ENCODE measurements around the gene ERBB4.

The ERBB4 gene

GRCh38 chr2:212007972-212008371, 530.6 kb downstream of the ERBB4 start:
- H3K4me2 ChIP-seq: no peak overlapping the region
- no peak for TF ChIP-seq CTCF (conservative IDR thresholded peaks at IDR 0.05; ENCODE audit: low read depth, low read length)
- H3K9ac ChIP-seq: no peak overlapping the region
- no peaks in the 10 kb centered on the region for H3K36me3 ChIP-seq (ENCODE audit: insufficient read depth)
- H3K27ac ChIP-seq: no peak overlapping the region
- H3K79me2 ChIP-seq (ENCODE audit: insufficient read depth, low read depth): no peaks in the 10 kb centered on the region
- H3K27me3 ChIP-seq (ENCODE audit: insufficient read depth, low read depth): no peaks in the 10 kb centered on the region
- no peaks in the 10 kb centered on the region; the same call in 1 of the 2 replicates for H4K20me1 ChIP-seq (ENCODE audit: insufficient read depth)
- H3K4me3 ChIP-seq (IDR thresholded peaks at IDR 0.05; ENCODE audit: insufficient read depth, low read depth, low read length): no peak overlapping the region
- H3K4me1 ChIP-seq (ENCODE audit: low read depth, poor library complexity, severe bottlenecking): no peaks in the 10 kb centered on the region
- H2AFZ ChIP-seq (ENCODE audit: low read depth): no peak overlapping the region

- no peaks in the 10 kb centered on the region; the same call in 1 of the 2 replicates for H4K20me1 ChIP-seq (ENCODE audit: insufficient read depth)
- no peak overlapping the region for H3K4me2 ChIP-seq
- H3K4me1 ChIP-seq (ENCODE audit: low read depth, poor library complexity, severe bottlenecking): no peaks in the 10 kb centered on the region
- no peak overlapping the region for H3K27ac ChIP-seq
- no peak overlapping the region for H3K4me3 ChIP-seq (IDR thresholded peaks at IDR 0.05; ENCODE audit: insufficient read depth, low read depth, low read length)
- no peaks in the 10 kb centered on the region for H3K36me3 ChIP-seq (ENCODE audit: insufficient read depth)
- H3K27me3 ChIP-seq (ENCODE audit: insufficient read depth, low read depth): no peaks in the 10 kb centered on the region
- no peaks in the 10 kb centered on the region for H3K79me2 ChIP-seq (ENCODE audit: insufficient read depth, low read depth)
- TF ChIP-seq CTCF (conservative IDR thresholded peaks at IDR 0.05; ENCODE audit: low read depth, low read length): peak; percentile 50
- no peak overlapping the region for H2AFZ ChIP-seq (ENCODE audit: low read depth)
- no peak overlapping the region for H3K9ac ChIP-seq
Observed at GRCh38 chr2:212005085-212005671, 533.4 kb downstream of the ERBB4 start.

- H3K27ac ChIP-seq: no peak overlapping the region
- no peaks in the 10 kb centered on the region for H4K20me1 ChIP-seq (ENCODE audit: insufficient read depth)
- no peak overlapping the region for H3K9ac ChIP-seq
- H3K79me2 ChIP-seq (ENCODE audit: insufficient read depth, low read depth): no peaks in the 10 kb centered on the region
- H3K4me1 ChIP-seq (ENCODE audit: low read depth, poor library complexity, severe bottlenecking): no peaks in the 10 kb centered on the region
- no peaks in the 10 kb centered on the region for H3K36me3 ChIP-seq (ENCODE audit: insufficient read depth)
- no peaks in the 10 kb centered on the region for H3K27me3 ChIP-seq (ENCODE audit: insufficient read depth, low read depth)
- no peak overlapping the region for H3K4me3 ChIP-seq (IDR thresholded peaks at IDR 0.05; ENCODE audit: insufficient read depth, low read depth, low read length)
- H3K4me2 ChIP-seq: no peak overlapping the region
- no peak for TF ChIP-seq CTCF (conservative IDR thresholded peaks at IDR 0.05; ENCODE audit: low read depth, low read length)
- H2AFZ ChIP-seq (ENCODE audit: low read depth): no peak overlapping the region
Observed at GRCh38 chr2:212001325-212001724, 537.3 kb downstream of the ERBB4 start.

GRCh38 chr2:211996857-211997256, 541.7 kb downstream of the ERBB4 start:
- Histone ChIP-seq H2AFZ (ENCODE audit: low read depth) (no peak overlapping the region), H4K20me1 (ENCODE audit: insufficient read depth) (no peaks in the 10 kb centered on the region), H3K4me2 (no peak overlapping the region)

More at GRCh38 chr2:211996857-211997256, 541.7 kb downstream of the ERBB4 start:
- no peak for TF ChIP-seq CTCF (conservative IDR thresholded peaks at IDR 0.05; ENCODE audit: low read depth, low read length)
- Histone ChIP-seq H3K27me3 (ENCODE audit: insufficient read depth, low read depth) (no peaks in the 10 kb centered on the region), H3K36me3 (ENCODE audit: insufficient read depth) (no peaks in the 10 kb centered on the region), H3K79me2 (ENCODE audit: insufficient read depth, low read depth) (no peaks in the 10 kb centered on the region), H3K9ac (no peak overlapping the region), H3K27ac (no peak overlapping the region), H3K4me1 (ENCODE audit: low read depth, poor library complexity, severe bottlenecking) (no peaks in the 10 kb centered on the region), H3K4me3 (IDR thresholded peaks at IDR 0.05; ENCODE audit: insufficient read depth, low read depth, low read length) (no peak overlapping the region)

Measured in KMS-11 (cell line).